Measurements from ENCODE around the gene BMPER.

GRCh38 chr7:34025600-34025999, 120.3 kb downstream of the BMPER start:
- TF ChIP-seq CTCF (IDR thresholded peaks at IDR 0.05; ENCODE audit: control extremely low read depth in 1 of 3, insufficient read depth in 1 of 3, low read depth in 1 of 3, low read length in 3 of 3): no peak
- no peak for TF ChIP-seq EP300 (IDR thresholded peaks at IDR 0.05; ENCODE audit: borderline replicate concordance in 1 of 2, low read depth in 2 of 2, low read length in 2 of 2)
- no peak for TF ChIP-seq TBP (IDR thresholded peaks at IDR 0.05; ENCODE audit: low read depth, low read length)
- no peak for TF ChIP-seq POLR2AphosphoS5 (IDR thresholded peaks at IDR 0.05; ENCODE audit: low read depth, low read length)
- TF ChIP-seq HDAC6 (IDR thresholded peaks at IDR 0.05; ENCODE audit: low read depth, low read length): no peak
- no peak for TF ChIP-seq ATF2 (IDR thresholded peaks at IDR 0.05; ENCODE audit: low read length)
- no peak for TF ChIP-seq CBX8 (IDR thresholded peaks at IDR 0.05; ENCODE audit: borderline replicate concordance, low read depth, low read length)
- no peak for TF ChIP-seq ZNF274 (IDR thresholded peaks at IDR 0.05; ENCODE audit: borderline replicate concordance, extremely low read depth, low read length)
- TF ChIP-seq MAX (IDR thresholded peaks at IDR 0.05): no peak
- TF ChIP-seq SAP30 (IDR thresholded peaks at IDR 0.05; ENCODE audit: insufficient read depth, insufficient replicate concordance, low read length): no peak
- TF ChIP-seq SIX5 (IDR thresholded peaks at IDR 0.05; ENCODE audit: low read depth, low read length): no peak
- no peak for TF ChIP-seq EZH2 (IDR thresholded peaks at IDR 0.05; ENCODE audit: low read depth, low read length, severe bottlenecking)
- TF ChIP-seq POLR2A (IDR thresholded peaks at IDR 0.05; ENCODE audit: control extremely low read depth in 1 of 2, low read depth in 2 of 2, low read length in 2 of 2): no peak

Measured in H1 (cell line).